CD14-positive monocyte (primary cell): ENCODE results near the gene EAF2. TPM values are rescaled to one million over a fixed set of nuclear protein-coding genes. Genes with fewer than 3 reads are reported as not detected.
A peak's percentile ranks its signal among the peaks of the same experiment; 100 is the strongest.

ENCODE experiments used
- DNase-seq, 3 donors: peaks; one replicate each; pipeline ENCODE4 v3.0.0-alpha.2; 2011 to 2022
- H2AFZ ChIP-seq: 2 replicates; pipeline ENCODE4 v1.6.0; 2012; ENCODE audit warnings: mild to moderate bottlenecking, low read depth, low read length, inconsistent platforms; ENCODE audit not compliant: insufficient read depth, poor library complexity, severe bottlenecking
- H3K27ac ChIP-seq, 2 donors: 1 replicate in 1 of 2; 2 replicates in 1 of 2; pipeline ENCODE4 v1.5.1; 2012 to 2013; ENCODE audit warnings: low read length in 2 of 2, control low read depth in 1 of 2, inconsistent platforms in 1 of 2, low read depth in 1 of 2, mild to moderate bottlenecking in 1 of 2
- H3K27me3 ChIP-seq, 2 donors: one replicate each; pipeline versions ENCODE4 v1.6.0 to v1.6.1; 2011 to 2013; ENCODE audit warnings: low read length in 2 of 2; ENCODE audit not compliant: control insufficient read depth in 2 of 2, insufficient read depth in 2 of 2
- H3K36me3 ChIP-seq, 2 donors: replicated peaks in 1 of 2; 1 replicate in 1 of 2; 2 replicates in 1 of 2; pipeline versions ENCODE4 v1.5.1 to v1.6.1; 2012 to 2013; ENCODE audit warnings: low read length in 2 of 2, control low read depth in 1 of 2, inconsistent platforms in 1 of 2, mild to moderate bottlenecking in 1 of 2; ENCODE audit not compliant: insufficient read depth in 2 of 2, control insufficient read depth in 1 of 2
- H3K4me1 ChIP-seq, 2 donors: 1 replicate in 1 of 2; 2 replicates in 1 of 2; pipeline versions ENCODE4 v1.5.1 to v1.6.1; 2012 to 2013; ENCODE audit warnings: low read length in 2 of 2, control low read depth in 1 of 2, inconsistent platforms in 1 of 2, mild to moderate bottlenecking in 1 of 2, moderate library complexity in 1 of 2; ENCODE audit not compliant: insufficient read depth in 2 of 2, control insufficient read depth in 1 of 2
- H3K4me2 ChIP-seq: replicated peaks from 2 replicates; pipeline ENCODE3; 2012; ENCODE audit warnings: low read length, moderate library complexity, mild to moderate bottlenecking; ENCODE audit not compliant: poor library complexity, severe bottlenecking; ENCODE audit errors: extremely low read depth
- H3K4me3 ChIP-seq, 3 experiments: fragments of 200-600 bp in 1 of 3; sonication (generic) in 1 of 3; replicated peaks in 1 of 3; 1 replicate in 2 of 3; 2 replicates in 1 of 3; pipeline ENCODE4 v1.5.1; 2011 to 2013; ENCODE audit warnings: low read length in 3 of 3, mild to moderate bottlenecking in 3 of 3, control low read depth in 2 of 3, low read depth in 2 of 3, inconsistent platforms in 1 of 3, moderate library complexity in 1 of 3
- H3K79me2 ChIP-seq: 2 replicates; pipeline ENCODE4 v1.6.0; 2012; ENCODE audit warnings: mild to moderate bottlenecking, control low read depth, inconsistent platforms, low read length, moderate library complexity; ENCODE audit not compliant: insufficient read depth
- H3K9ac ChIP-seq: 2 replicates; pipeline ENCODE4 v1.6.0; 2017; ENCODE audit warnings: low read length, mild to moderate bottlenecking; ENCODE audit not compliant: insufficient read depth, poor library complexity, severe bottlenecking
- H3K9me3 ChIP-seq, 2 donors: replicated peaks in 1 of 2; 1 replicate in 1 of 2; 2 replicates in 1 of 2; pipeline versions ENCODE4 v1.5.1 to v1.6.1; 2012 to 2013; ENCODE audit warnings: low read length in 2 of 2, control low read depth in 1 of 2; ENCODE audit not compliant: control insufficient read depth in 1 of 2, insufficient read depth in 1 of 2
- H4K20me1 ChIP-seq: 2 replicates; pipeline ENCODE4 v1.6.0; 2012; ENCODE audit warnings: mild to moderate bottlenecking, low read length, control low read depth, moderate library complexity; ENCODE audit not compliant: insufficient read depth
- H3K27ac Mint-ChIP-seq, 7 donors: one replicate each; pipeline ENCODE4 v1.8.0; 2020; ENCODE audit warnings: mild to moderate bottlenecking in 7 of 7, mixed read lengths in 7 of 7, moderate library complexity in 6 of 7, inconsistent platforms in 2 of 7
- H3K27me3 Mint-ChIP-seq, 3 donors: one replicate each; pipeline ENCODE4 v1.8.0; 2021 to 2022; ENCODE audit warnings: low read depth in 3 of 3, mild to moderate bottlenecking in 3 of 3, mixed read lengths in 3 of 3, moderate library complexity in 3 of 3, inconsistent platforms in 1 of 3
- H3K36me3 Mint-ChIP-seq, 2 donors: one replicate each; pipeline ENCODE4 v1.8.0; 2020; ENCODE audit warnings: mixed read lengths in 2 of 2, inconsistent platforms in 1 of 2, mild to moderate bottlenecking in 1 of 2
- H3K4me1 Mint-ChIP-seq: one replicate; pipeline ENCODE4 v1.8.0; 2020; ENCODE audit warnings: mild to moderate bottlenecking, mixed read lengths
- H3K4me3 Mint-ChIP-seq, 2 donors: one replicate each; pipeline ENCODE4 v1.8.0; 2020; ENCODE audit warnings: mild to moderate bottlenecking in 2 of 2, mixed read lengths in 2 of 2, moderate library complexity in 1 of 2
- H3K9me3 Mint-ChIP-seq, 7 donors: one replicate each; pipeline ENCODE4 v1.8.0; 2020 to 2022; ENCODE audit warnings: mixed read lengths in 7 of 7, mild to moderate bottlenecking in 6 of 7, moderate library complexity in 6 of 7, inconsistent platforms in 2 of 7
- WGBS: methylation state at CpG from one replicate; pipeline ENCODE4 v1.1.5; 2013; ENCODE audit warnings: missing lambda C conversion rate; ENCODE audit not compliant: insufficient coverage; 5-methylcytosine and 5-hydroxymethylcytosine counted together
- intact Hi-C, 2 donors: fragments of 100-400 bp; cut with micrococcal nuclease; formaldehyde crosslinking; loops; one replicate each; pipeline versions ENCODE4 v1.15.0 to v1.15.1; 2023
- polyA plus RNA-seq, 3 donors: library from polyadenylated mRNA; depleted of rRNA in 1 of 3; unstranded in 2 of 3; stranded (reverse) in 1 of 3; fragments of 300-500 nt in 2 of 3; fragments of >200 nt in 1 of 3; fragmentation: Illumina TruSeq in 2 of 3; gene quantifications; 1 replicate in 2 of 3; 2 replicates in 1 of 3; pipeline ENCODE4 v1.2.3, GENCODE V29; 2012 to 2021
- TF ChIP-seq, protein P1 (sequence below): fragments of 200-600 bp; IDR thresholded peaks from one replicate; pipeline ENCODE4 v1.8.0; 2022; ENCODE audit warnings: antibody characterized with exemption, mild to moderate bottlenecking

The EAF2 gene
- polyA plus RNA-seq, 3 donors = 31.5 to 91.6 (median 75.7) TPM

DNA sequence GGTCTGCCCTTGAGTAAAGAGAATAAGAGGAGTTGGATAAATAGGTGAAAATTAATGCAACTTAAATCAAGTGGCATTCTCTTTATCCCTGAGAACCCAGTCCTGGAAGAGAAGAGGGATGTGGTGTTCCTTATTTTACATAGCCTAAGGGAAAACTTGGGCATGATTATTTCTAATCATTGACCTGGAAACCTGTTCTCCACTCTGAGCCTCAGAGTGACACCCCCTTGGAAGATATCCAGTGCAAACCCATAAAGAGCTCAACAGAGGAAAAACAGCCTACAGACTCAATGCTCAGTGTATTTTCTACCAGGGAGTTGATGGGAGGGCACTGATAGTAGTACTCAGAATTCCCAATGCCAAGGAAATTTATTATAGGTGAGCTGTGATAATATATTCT is 81.2 kb downstream of the EAF2 start:
- Histone ChIP-seq H3K4me3 (no peak overlapping the region), H3K27ac (no peak overlapping the region), H3K9ac (no peak overlapping the region), H3K4me2 (no peak overlapping the region), H4K20me1 (no peaks in the 10 kb centered on the region), H3K79me2 (no peaks in the 10 kb centered on the region), H3K9me3 (no peaks in the 10 kb centered on the region), H3K36me3 (peaks cover 27 to 85% of the 10 kb centered on the region in 2 donors), H3K4me1 (peaks cover 20 to 23% of the 10 kb centered on the region in 2 donors), H2AFZ (no peak overlapping the region), H3K27me3 (no peaks in the 10 kb centered on the region)
- no peak overlapping the region for H3K27ac Mint-ChIP-seq
- H3K9me3 Mint-ChIP-seq = no peaks in the 10 kb centered on the region
- H3K27me3 Mint-ChIP-seq = no peaks in the 10 kb centered on the region
- TF ChIP-seq, protein P1, sequence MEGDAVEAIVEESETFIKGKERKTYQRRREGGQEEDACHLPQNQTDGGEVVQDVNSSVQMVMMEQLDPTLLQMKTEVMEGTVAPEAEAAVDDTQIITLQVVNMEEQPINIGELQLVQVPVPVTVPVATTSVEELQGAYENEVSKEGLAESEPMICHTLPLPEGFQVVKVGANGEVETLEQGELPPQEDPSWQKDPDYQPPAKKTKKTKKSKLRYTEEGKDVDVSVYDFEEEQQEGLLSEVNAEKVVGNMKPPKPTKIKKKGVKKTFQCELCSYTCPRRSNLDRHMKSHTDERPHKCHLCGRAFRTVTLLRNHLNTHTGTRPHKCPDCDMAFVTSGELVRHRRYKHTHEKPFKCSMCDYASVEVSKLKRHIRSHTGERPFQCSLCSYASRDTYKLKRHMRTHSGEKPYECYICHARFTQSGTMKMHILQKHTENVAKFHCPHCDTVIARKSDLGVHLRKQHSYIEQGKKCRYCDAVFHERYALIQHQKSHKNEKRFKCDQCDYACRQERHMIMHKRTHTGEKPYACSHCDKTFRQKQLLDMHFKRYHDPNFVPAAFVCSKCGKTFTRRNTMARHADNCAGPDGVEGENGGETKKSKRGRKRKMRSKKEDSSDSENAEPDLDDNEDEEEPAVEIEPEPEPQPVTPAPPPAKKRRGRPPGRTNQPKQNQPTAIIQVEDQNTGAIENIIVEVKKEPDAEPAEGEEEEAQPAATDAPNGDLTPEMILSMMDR = no peak
- H3K4me3 Mint-ChIP-seq = no peak overlapping the region
- intact Hi-C loops = no loop called here
- H3K36me3 Mint-ChIP-seq = peaks cover 58 to 87% of the 10 kb centered on the region in 2 donors
- DNase-seq = no peak
- H3K4me1 Mint-ChIP-seq = peaks cover 27% of the 10 kb centered on the region

DNA sequence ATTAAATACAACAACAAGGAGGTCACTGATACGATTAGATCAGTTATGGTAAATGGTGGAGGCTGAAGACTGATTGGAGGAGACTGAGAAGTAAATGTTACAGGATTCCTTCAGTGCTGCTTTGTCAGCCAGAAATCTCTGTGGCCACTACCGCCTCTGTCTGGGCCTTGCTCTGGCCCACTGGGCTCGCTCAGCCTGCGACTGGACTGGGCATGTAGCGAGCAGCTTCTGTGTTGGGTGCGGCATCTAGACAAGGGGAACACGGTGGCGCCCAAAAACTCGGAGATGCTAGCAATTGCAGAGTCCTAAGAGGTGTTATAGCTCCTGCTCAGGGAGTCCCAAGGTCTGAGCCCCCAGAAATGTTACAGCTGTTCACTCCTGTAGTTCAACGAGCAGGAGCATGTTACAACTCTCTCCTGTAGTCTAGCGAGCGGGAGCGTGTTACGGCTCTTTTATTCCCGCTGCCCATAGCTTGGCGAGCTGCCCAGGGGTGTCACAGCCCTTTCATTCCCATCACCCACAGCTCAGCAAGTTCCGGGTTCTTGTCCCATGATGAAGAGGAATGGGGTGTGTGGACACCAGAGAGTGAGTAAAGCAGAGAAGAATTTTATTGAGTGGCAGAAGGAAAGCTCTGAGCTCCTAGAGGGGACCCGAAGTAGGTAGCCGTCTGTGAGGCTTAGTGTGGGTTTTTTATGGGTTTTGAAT is 83.9 kb downstream of the EAF2 start:
- Mint-ChIP-seq H3K27ac (peak overlapping the region in 2 of 7 donors; percentile 41 to 69), H3K4me1 (peaks cover 8% of the 10 kb centered on the region), H3K36me3 (peaks cover 66 to 92% of the 10 kb centered on the region in 2 donors), H3K4me3 (no peak overlapping the region), H3K9me3 (no peaks in the 10 kb centered on the region), H3K27me3 (no peaks in the 10 kb centered on the region)
- H3K4me1 ChIP-seq = peaks cover 5 to 8% of the 10 kb centered on the region in 2 donors
- H4K20me1 ChIP-seq = no peaks in the 10 kb centered on the region
- no peaks in the 10 kb centered on the region for H3K27me3 ChIP-seq
- H3K79me2 ChIP-seq = no peaks in the 10 kb centered on the region
- H3K4me2 ChIP-seq = no peak overlapping the region
- no peak overlapping the region for H3K4me3 ChIP-seq
- no peak overlapping the region for H2AFZ ChIP-seq
- TF ChIP-seq, protein P1 = no peak
- intact Hi-C loops = no loop called here
- H3K9ac ChIP-seq = no peak overlapping the region
- peak overlapping the region in 1 of 2 donors; percentile 26 for H3K27ac ChIP-seq
- H3K9me3 ChIP-seq = no peaks in the 10 kb centered on the region
- WGBS = 96% methylated on average over 10 of the region's 19 CpGs
- DNase-seq = no peak
- H3K36me3 ChIP-seq = peaks cover 45 to 94% of the 10 kb centered on the region in 2 donors
